HG03571 (cell line): ENCODE measurements around the gene PAX3.
"Not testable (repeated sequence)": the region's sequence is repeated elsewhere in the genome, so short reads cannot be mapped to it uniquely, and the experiment has no call there.

Experiments
- ATAC-seq: cut with Tn5 transposase; IDR thresholded peaks from one replicate; pipeline ENCODE4 v1.9.1; 2021; ENCODE audit not compliant: unreplicated experiment

The PAX3 gene

DNA sequence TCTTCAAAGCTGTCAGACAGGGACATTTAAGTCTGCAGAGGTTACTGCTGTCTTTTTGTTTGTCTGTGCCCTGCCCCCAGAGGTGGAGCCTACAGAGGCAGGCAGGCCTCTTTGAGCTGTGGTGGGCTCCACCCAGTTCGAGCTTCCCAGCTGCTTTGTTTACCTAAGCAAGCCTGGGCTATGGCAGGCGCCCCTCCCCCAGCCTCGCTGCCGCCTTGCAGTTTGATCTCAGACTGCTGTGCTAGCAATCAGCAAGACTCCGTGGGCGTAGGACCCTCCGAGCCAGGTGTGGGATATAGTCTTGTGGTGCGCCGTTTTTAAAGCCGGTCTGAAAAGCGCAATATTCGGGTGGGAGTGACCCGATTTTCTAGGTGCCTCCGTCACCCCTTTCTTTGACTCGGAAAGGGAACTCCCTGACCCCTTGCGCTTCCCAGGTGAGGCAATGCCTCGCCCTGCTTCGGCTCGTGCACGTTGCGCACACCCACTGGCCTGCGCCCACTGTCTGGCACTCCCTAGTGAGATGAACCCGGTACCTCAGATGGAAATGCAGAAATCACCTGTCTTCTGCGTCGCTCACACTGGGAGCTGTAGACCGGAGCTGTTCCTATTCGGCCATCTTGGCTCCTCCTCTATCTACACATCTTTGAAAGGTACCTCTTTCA lies 143.7 kb downstream of the PAX3 start:
- not testable (repeated sequence) for ATAC-seq
